GM12875 (cell line): Measurements from ENCODE around the gene PABPC5.

ENCODE experiments used
- H3K4me3 ChIP-seq: one replicate; pipeline ENCODE4 v1.5.1; 2011; ENCODE audit warnings: low read depth, low read length, control low read depth
- CTCF ChIP-seq: IDR thresholded peaks from 2 replicates; pipeline ENCODE4 v1.5.1; 2011; ENCODE audit warnings: low read depth, mild to moderate bottlenecking, control low read depth, inconsistent platforms, low read length, moderate library complexity, borderline replicate concordance; ENCODE audit not compliant: insufficient read depth

The PABPC5 gene

GRCh38 chrX:91434351-91435168 is at the start of gene PABPC5:
PABPC5 (plus strand) TSS chrX:91434839; CDS start chrX:91435578, 739 bp downstream.
- H3K4me3 ChIP-seq, result no peak within 1 kb of the TSS
- TF ChIP-seq CTCF, result no peak

GRCh38 chrX:91389026-91389425 is 45.6 kb upstream of the PABPC5 start:
- TF ChIP-seq CTCF, result no peak
- no peak overlapping the region for H3K4me3 ChIP-seq

GRCh38 chrX:91414713-91415112 is 19.9 kb upstream of the PABPC5 start:
- TF ChIP-seq CTCF, result 0 out of 2 replicates have a peak, but pooled peaks have one; percentile 20
- no peak overlapping the region for H3K4me3 ChIP-seq

- H3K4me3 ChIP-seq, result no peak overlapping the region
- no peak for TF ChIP-seq CTCF
These were observed 756 bp downstream of the PABPC5 start for GRCh38 chrX:91435395-91435794.
